IMR-90 (cell line): ENCODE results near the gene CNOT3. TPM values are rescaled to one million over a fixed set of nuclear protein-coding genes. Genes with fewer than 3 reads are reported as not detected.
A peak's percentile ranks its signal among the peaks of the same experiment; 100 is the strongest.

Source experiments
- ATAC-seq: fragments of 200-7000 bp; cut with Tn5 transposase; 2 replicates; pipeline ENCODE4 v1.9.1; 2020; ENCODE audit warnings: low read depth, mild to moderate bottlenecking, moderate library complexity
- BruUV-seq: library from RNA; stranded (reverse); fragments of 400-500 nt; replicated peaks from 2 replicates; lab custom pipeline; 2021; lab: Mats Ljungman, UMichigan
- CTCF ChIA-PET: fragments of 300-600 bp; formaldehyde crosslinking; extraction: SDS; loops from one replicate; lab custom pipeline; 2021; ENCODE audit warnings: antibody characterized with exemption; lab: Yijun Ruan, JAX
- POLR2A ChIA-PET: fragments of 300-600 bp; sonication (Branson Sonifier 250); formaldehyde crosslinking; loops from one replicate; lab custom pipeline; 2022; ENCODE audit warnings: antibody characterized with exemption; ENCODE audit not compliant: unreplicated experiment; lab: Charles Lee
- DNase-seq: peaks from one replicate; pipeline ENCODE4 v3.0.0; 2013
- H2AFZ ChIP-seq: replicated peaks from 2 replicates; pipeline ENCODE3; 2013; ENCODE audit warnings: low read length, mild to moderate bottlenecking; ENCODE audit not compliant: poor library complexity
- H2AK5ac ChIP-seq: 2 replicates; pipeline ENCODE4 v1.6.1; 2013; ENCODE audit warnings: low read depth, low read length, inconsistent platforms
- H2AK9ac ChIP-seq: replicated peaks from 2 replicates; pipeline ENCODE3; 2013; ENCODE audit warnings: mild to moderate bottlenecking, low read depth, low read length, moderate library complexity; ENCODE audit not compliant: poor library complexity
- H2BK120ac ChIP-seq: 2 replicates; pipeline ENCODE4 v1.6.1; 2013; ENCODE audit warnings: low read depth, low read length, inconsistent platforms
- H2BK15ac ChIP-seq: 3 replicates; pipeline ENCODE4 v1.6.1; 2013; ENCODE audit warnings: low read depth, low read length, inconsistent platforms
- H2BK20ac ChIP-seq: 2 replicates; pipeline ENCODE4 v1.6.1; 2013; ENCODE audit warnings: low read depth, mild to moderate bottlenecking, inconsistent platforms, low read length, moderate library complexity
- H2BK5ac ChIP-seq: 2 replicates; pipeline ENCODE4 v1.6.1; 2013; ENCODE audit warnings: mild to moderate bottlenecking, low read depth, low read length, inconsistent platforms; ENCODE audit not compliant: poor library complexity, severe bottlenecking
- H3K14ac ChIP-seq: replicated peaks from 2 replicates; pipeline ENCODE4 v1.6.1; 2013; ENCODE audit warnings: low read depth, low read length, inconsistent platforms
- H3K18ac ChIP-seq: 2 replicates; pipeline ENCODE4 v1.6.1; 2013; ENCODE audit warnings: low read depth, low read length, control low read depth
- H3K23ac ChIP-seq: 2 replicates; pipeline ENCODE4 v1.6.1; 2013; ENCODE audit warnings: low read depth, low read length, inconsistent platforms
- H3K27ac ChIP-seq: 2 replicates; pipeline ENCODE4 v1.5.1; 2013; ENCODE audit warnings: mild to moderate bottlenecking, control low read depth, low read length; ENCODE audit not compliant: insufficient read depth
- H3K27me3 ChIP-seq: 2 replicates; pipeline ENCODE4 v1.6.1; 2013; ENCODE audit warnings: low read length; ENCODE audit not compliant: control insufficient read depth, insufficient read depth
- H3K36me3 ChIP-seq: 2 replicates; pipeline ENCODE4 v1.6.1; 2013; ENCODE audit warnings: low read length, mixed read lengths; ENCODE audit not compliant: control insufficient read depth, insufficient read depth
- H3K4ac ChIP-seq: 2 replicates; pipeline ENCODE4 v1.6.1; 2013; ENCODE audit warnings: low read depth, low read length, inconsistent platforms
- H3K4me1 ChIP-seq: 2 replicates; pipeline ENCODE4 v1.6.1; 2013; ENCODE audit warnings: low read length, mixed read lengths; ENCODE audit not compliant: control insufficient read depth, insufficient read depth
- H3K4me2 ChIP-seq: 2 replicates; pipeline ENCODE4 v1.6.1; 2013; ENCODE audit warnings: low read depth, mild to moderate bottlenecking, control low read depth, low read length, moderate library complexity
- H3K4me3 ChIP-seq: 2 replicates; pipeline ENCODE4 v1.5.1; 2013; ENCODE audit warnings: low read depth, mild to moderate bottlenecking, control low read depth, low read length, moderate library complexity; ENCODE audit not compliant: insufficient read depth
- H3K56ac ChIP-seq: 2 replicates; pipeline ENCODE4 v1.6.1; 2013; ENCODE audit warnings: low read length, inconsistent platforms; ENCODE audit not compliant: insufficient read depth; ENCODE audit errors: extremely low read depth
- H3K79me1 ChIP-seq, 2 experiments: 2 replicates each; pipeline ENCODE4 v1.6.1; 2013; ENCODE audit warnings: low read length in 2 of 2, inconsistent platforms in 1 of 2, low read depth in 1 of 2
- H3K9ac ChIP-seq: 2 replicates; pipeline ENCODE4 v1.6.1; 2013; ENCODE audit warnings: low read depth, low read length, control low read depth
- H3K9me1 ChIP-seq: 2 replicates; pipeline ENCODE4 v1.6.1; 2013; ENCODE audit warnings: low read length, inconsistent platforms; ENCODE audit not compliant: insufficient read depth
- H3K9me3 ChIP-seq: 2 replicates; pipeline ENCODE4 v1.6.1; 2013; ENCODE audit warnings: low read length; ENCODE audit not compliant: control insufficient read depth, insufficient read depth
- H4K20me1 ChIP-seq: 2 replicates; pipeline ENCODE4 v1.6.1; 2013; ENCODE audit warnings: low read length, inconsistent platforms; ENCODE audit not compliant: insufficient read depth
- H4K5ac ChIP-seq: 2 replicates; pipeline ENCODE4 v1.6.1; 2013; ENCODE audit warnings: mild to moderate bottlenecking, low read depth, low read length, control low read depth
- H4K8ac ChIP-seq, 2 experiments: 2 replicates each; pipeline ENCODE4 v1.6.1; 2013; ENCODE audit warnings: low read depth in 2 of 2, low read length in 2 of 2, control low read depth in 1 of 2, inconsistent platforms in 1 of 2
- H4K91ac ChIP-seq: 2 replicates; pipeline ENCODE4 v1.6.1; 2013; ENCODE audit warnings: low read depth, low read length, inconsistent platforms; ENCODE audit not compliant: insufficient read depth
- BHLHE40 ChIP-seq: fragments of 150-350 bp; IDR thresholded peaks from 2 replicates; pipeline ENCODE4 v1.6.1; 2016; ENCODE audit warnings: mild to moderate bottlenecking, low read depth, low read length
- CEBPB ChIP-seq: IDR thresholded peaks from 2 replicates; pipeline ENCODE4 v1.6.1; 2012; ENCODE audit warnings: low read depth, low read length, improper control_type of control experiment
- CHD1 ChIP-seq: IDR thresholded peaks from 2 replicates; pipeline ENCODE4 v1.6.1; 2012; ENCODE audit warnings: low read depth, low read length, improper control_type of control experiment
- FOS ChIP-seq: fragments of 150-350 bp; IDR thresholded peaks from 2 replicates; pipeline ENCODE4 v1.6.1; 2016; ENCODE audit warnings: low read depth, low read length
- MAFK ChIP-seq: IDR thresholded peaks from 2 replicates; pipeline ENCODE4 v1.6.1; 2012; ENCODE audit warnings: low read depth, low read length, improper control_type of control experiment
- NFE2L2 ChIP-seq: fragments of 150-350 bp; IDR thresholded peaks from 2 replicates; pipeline ENCODE4 v1.6.1; 2016; ENCODE audit warnings: low read depth, mild to moderate bottlenecking, low read length
- POLR2A ChIP-seq: IDR thresholded peaks from 2 replicates; pipeline ENCODE4 v1.6.1; 2012; ENCODE audit warnings: mild to moderate bottlenecking, low read depth, low read length
- RAD21 ChIP-seq: IDR thresholded peaks from 2 replicates; pipeline ENCODE4 v1.6.1; 2012; ENCODE audit warnings: low read length, improper control_type of control experiment
- RCOR1 ChIP-seq: IDR thresholded peaks from 2 replicates; pipeline ENCODE4 v1.6.1; 2012; ENCODE audit warnings: mild to moderate bottlenecking, low read length, improper control_type of control experiment; ENCODE audit not compliant: insufficient replicate concordance
- SMC3 ChIP-seq: fragments of 150-350 bp; IDR thresholded peaks from 2 replicates; pipeline ENCODE4 v1.6.1; 2016; ENCODE audit warnings: low read depth, mild to moderate bottlenecking, antibody characterized with exemption, low read length, moderate library complexity
- WGBS, 2 experiments: methylation state at CpG; one replicate each; pipeline versions ENCODE4 v1.1.5 to v1.1.7; 2013; ENCODE audit warnings: missing lambda C conversion rate in 2 of 2; ENCODE audit not compliant: insufficient read length in 1 of 2; ENCODE audit errors: extremely low coverage in 2 of 2; 5-methylcytosine and 5-hydroxymethylcytosine counted together
- dilution Hi-C: fragments of 300-500 bp; cut with HindIII; formaldehyde crosslinking; loops from one replicate; pipeline ENCODE4 v1.14.3; 2018; ENCODE audit warnings: low sequenced_read_pairs; ENCODE audit not compliant: unreplicated experiment
- in situ Hi-C: fragments of 300-500 bp; cut with MboI; formaldehyde crosslinking; loops from 3 replicates; pipeline ENCODE4 v1.14.3; 2019; ENCODE audit warnings: low sequenced_read_pairs, inconsistent platforms, mixed read lengths
- intact Hi-C: fragments of 100-400 bp; cut with micrococcal nuclease; formaldehyde crosslinking; loops from 2 replicates; pipeline ENCODE4 v1.10.0; 2022
- polyA plus RNA-seq, 3 experiments: library from polyadenylated mRNA; depleted of rRNA; stranded (reverse); fragments of >200 nt; gene quantifications; 2 replicates each; pipeline ENCODE4 v1.2.3, GENCODE V29; 2012; ENCODE audit warnings: low replicate concordance in 1 of 3
- total RNA-seq: library from RNA; depleted of rRNA; stranded (reverse); fragments of >200 nt; gene quantifications from 2 replicates; pipeline ENCODE4 v1.2.3, GENCODE V29; 2012
- TF ChIP-seq, protein P1 (sequence below): fragments of 150-350 bp; IDR thresholded peaks from 2 replicates; pipeline ENCODE4 v1.6.1; 2017; ENCODE audit warnings: mild to moderate bottlenecking, antibody characterized with exemption, low read length, low read depth
- TF ChIP-seq, protein P2 (sequence below): conservative IDR thresholded peaks from 2 replicates; pipeline ENCODE4 v1.5.1; 2012; ENCODE audit warnings: mild to moderate bottlenecking, low read depth, low read length, improper control_type of control experiment
- TF ChIP-seq, protein P3 (sequence below): fragments of 150-350 bp; IDR thresholded peaks from 2 replicates; pipeline ENCODE4 v1.6.1; 2016; ENCODE audit warnings: low read depth, mild to moderate bottlenecking, low read length, moderate library complexity, borderline replicate concordance

CNOT3 gene
- total and polyA plus RNA-seq, 2 of the 4 experiments (the other 2 are of a cell fraction) = 5.4 to 26.7 TPM

DNA sequence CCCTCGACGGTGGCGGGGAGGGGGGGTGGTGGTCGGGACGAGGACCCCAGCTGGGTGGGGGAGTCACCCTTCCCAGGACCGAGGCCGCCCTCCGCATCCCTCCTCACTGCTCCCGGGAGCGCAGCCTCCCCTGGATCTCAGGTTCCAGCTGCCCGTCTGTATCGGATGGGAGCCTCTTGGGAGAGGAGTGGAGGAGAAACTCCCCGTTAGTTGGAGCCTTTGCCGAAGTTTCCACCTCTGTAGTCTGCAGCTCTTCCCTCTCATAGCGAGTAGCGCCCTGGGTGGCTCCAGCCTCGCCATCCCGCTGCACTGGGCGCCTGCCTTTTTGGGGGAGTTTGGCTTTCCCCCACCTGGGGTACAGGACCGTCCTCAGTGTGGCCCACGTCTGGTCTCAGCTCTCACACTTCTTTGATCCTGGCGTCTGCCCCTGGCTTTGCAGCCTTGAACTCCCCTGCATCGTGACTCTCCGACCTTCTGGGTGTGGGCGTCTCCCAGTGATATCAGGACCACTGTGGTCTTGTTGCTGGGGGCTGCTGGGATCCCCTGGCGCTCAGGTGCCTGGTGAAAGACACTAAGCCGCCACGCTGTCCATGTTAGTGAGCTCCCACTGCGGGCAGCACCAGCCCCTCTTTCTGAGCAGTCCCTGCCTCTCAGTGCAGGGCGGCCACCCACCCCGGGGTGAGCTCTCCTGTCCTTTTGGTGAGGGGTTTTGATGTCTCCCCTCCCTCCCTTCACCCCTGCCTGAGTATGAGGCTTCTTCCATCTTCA, 1.1 kb downstream of the CNOT3 start:
- Histone ChIP-seq H3K4ac (peak overlapping the region; percentile 61; the same call in 1 of the 2 replicates), H2AK9ac (peak overlapping the region; percentile 98), H3K56ac (no peak overlapping the region), H2BK20ac (no peak overlapping the region), H2BK15ac (no peak overlapping the region), H4K5ac (no peak overlapping the region), H3K79me1 (peaks cover 9 to 53% of the 10 kb centered on the region in 2 experiments), H2AK5ac (peak overlapping the region; percentile 78), H3K23ac (peak overlapping the region; percentile 44), H2AFZ (no peak overlapping the region), H3K4me2 (peak overlapping the region; percentile 77), H3K4me3 (peak overlapping the region; percentile 51), H3K36me3 (peaks cover 22% of the 10 kb centered on the region), H3K18ac (no peak overlapping the region), H3K9me1 (peaks cover 16% of the 10 kb centered on the region), H3K27ac (peak overlapping the region; percentile 71; the same call in 1 of the 2 replicates), H3K27me3 (no peaks in the 10 kb centered on the region), H3K4me1 (peaks cover 10% of the 10 kb centered on the region), H3K14ac (no peak overlapping the region; the same call in 1 of the 2 replicates), H3K9ac (peak overlapping the region; percentile 68), H3K9me3 (no peaks in the 10 kb centered on the region), H4K91ac (no peak overlapping the region), H4K20me1 (peaks cover 54% of the 10 kb centered on the region), H2BK5ac (no peak overlapping the region), H4K8ac (no peak overlapping the region), H2BK120ac (no peak overlapping the region)
- in situ Hi-C loops (loop anchor here (25.0 kb wide), 1 partner anchor 1524 kb away; the partner anchor contains the start of gene U2AF2), intact Hi-C loops (no loop called here), dilution Hi-C loops (no loop called here)
- CTCF ChIA-PET = interaction anchor here (1.1 kb wide), 1 partner anchor 72 kb away, joined by 3 read pairs; no protein-coding TSS in a partner anchor
- POLR2A ChIA-PET = no interaction called here
- DNase-seq (no peak), ATAC-seq (no peak)
- BruUV-seq = no TSS peak
- TF ChIP-seq NFE2L2 = no peak
- no peak for TF ChIP-seq MAFK
- no peak for TF ChIP-seq BHLHE40
- no peak for TF ChIP-seq SMC3
- TF ChIP-seq RCOR1 = no peak
- TF ChIP-seq, protein P1, sequence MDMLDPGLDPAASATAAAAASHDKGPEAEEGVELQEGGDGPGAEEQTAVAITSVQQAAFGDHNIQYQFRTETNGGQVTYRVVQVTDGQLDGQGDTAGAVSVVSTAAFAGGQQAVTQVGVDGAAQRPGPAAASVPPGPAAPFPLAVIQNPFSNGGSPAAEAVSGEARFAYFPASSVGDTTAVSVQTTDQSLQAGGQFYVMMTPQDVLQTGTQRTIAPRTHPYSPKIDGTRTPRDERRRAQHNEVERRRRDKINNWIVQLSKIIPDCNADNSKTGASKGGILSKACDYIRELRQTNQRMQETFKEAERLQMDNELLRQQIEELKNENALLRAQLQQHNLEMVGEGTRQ = no peak
- TF ChIP-seq POLR2A = no peak
- TF ChIP-seq RAD21 = no peak
- TF ChIP-seq CHD1 = no peak
- TF ChIP-seq CEBPB = no peak
- TF ChIP-seq, protein P2, sequence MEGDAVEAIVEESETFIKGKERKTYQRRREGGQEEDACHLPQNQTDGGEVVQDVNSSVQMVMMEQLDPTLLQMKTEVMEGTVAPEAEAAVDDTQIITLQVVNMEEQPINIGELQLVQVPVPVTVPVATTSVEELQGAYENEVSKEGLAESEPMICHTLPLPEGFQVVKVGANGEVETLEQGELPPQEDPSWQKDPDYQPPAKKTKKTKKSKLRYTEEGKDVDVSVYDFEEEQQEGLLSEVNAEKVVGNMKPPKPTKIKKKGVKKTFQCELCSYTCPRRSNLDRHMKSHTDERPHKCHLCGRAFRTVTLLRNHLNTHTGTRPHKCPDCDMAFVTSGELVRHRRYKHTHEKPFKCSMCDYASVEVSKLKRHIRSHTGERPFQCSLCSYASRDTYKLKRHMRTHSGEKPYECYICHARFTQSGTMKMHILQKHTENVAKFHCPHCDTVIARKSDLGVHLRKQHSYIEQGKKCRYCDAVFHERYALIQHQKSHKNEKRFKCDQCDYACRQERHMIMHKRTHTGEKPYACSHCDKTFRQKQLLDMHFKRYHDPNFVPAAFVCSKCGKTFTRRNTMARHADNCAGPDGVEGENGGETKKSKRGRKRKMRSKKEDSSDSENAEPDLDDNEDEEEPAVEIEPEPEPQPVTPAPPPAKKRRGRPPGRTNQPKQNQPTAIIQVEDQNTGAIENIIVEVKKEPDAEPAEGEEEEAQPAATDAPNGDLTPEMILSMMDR = no peak
- TF ChIP-seq, protein P3, sequence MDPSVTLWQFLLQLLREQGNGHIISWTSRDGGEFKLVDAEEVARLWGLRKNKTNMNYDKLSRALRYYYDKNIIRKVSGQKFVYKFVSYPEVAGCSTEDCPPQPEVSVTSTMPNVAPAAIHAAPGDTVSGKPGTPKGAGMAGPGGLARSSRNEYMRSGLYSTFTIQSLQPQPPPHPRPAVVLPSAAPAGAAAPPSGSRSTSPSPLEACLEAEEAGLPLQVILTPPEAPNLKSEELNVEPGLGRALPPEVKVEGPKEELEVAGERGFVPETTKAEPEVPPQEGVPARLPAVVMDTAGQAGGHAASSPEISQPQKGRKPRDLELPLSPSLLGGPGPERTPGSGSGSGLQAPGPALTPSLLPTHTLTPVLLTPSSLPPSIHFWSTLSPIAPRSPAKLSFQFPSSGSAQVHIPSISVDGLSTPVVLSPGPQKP = no peak
- no peak for TF ChIP-seq FOS
- WGBS, 2 experiments = 0% methylated on average over 3 of the region's 31 CpGs; no CpG with 5 or more reads in 1 of the 2 experiments
